Esophagus muscularis mucosa (tissue), 4 donors: ENCODE data around the gene CHRNG. TPM values are rescaled to one million over a fixed set of nuclear protein-coding genes. Genes with fewer than 3 reads are reported as not detected.

ENCODE experiments used
- DNase-seq: peaks from one replicate; pipeline ENCODE4 v3.0.0-alpha.2; 2017; ENCODE audit errors: extremely low spot score
- H3K27ac ChIP-seq, 4 donors: fragments of 200-600 bp; sonication (generic); replicated peaks in 1 of 4; 1 replicate in 3 of 4; 2 replicates in 1 of 4; pipeline ENCODE4 v1.5.1; 2016 to 2019; ENCODE audit warnings: mild to moderate bottlenecking in 1 of 4
- H3K27me3 ChIP-seq, 4 donors: fragments of 200-600 bp; sonication (generic); one replicate each; pipeline versions ENCODE4 v1.5.1 to v1.6.0; 2016 to 2019
- H3K36me3 ChIP-seq, 4 donors: fragments of 200-600 bp; sonication (generic); one replicate each; pipeline ENCODE4 v1.5.1; 2016 to 2019
- H3K4me1 ChIP-seq, 4 donors: fragments of 200-600 bp; sonication (generic); one replicate each; pipeline ENCODE4 v1.5.1; 2016 to 2019
- H3K4me3 ChIP-seq, 4 donors: fragments of 200-600 bp; sonication (generic); 1 replicate in 2 of 4; 2 replicates in 2 of 4; pipeline ENCODE4 v1.5.1; 2016 to 2019; ENCODE audit warnings: mild to moderate bottlenecking in 4 of 4, moderate library complexity in 1 of 4
- H3K9me3 ChIP-seq, 4 donors: fragments of 200-600 bp; sonication (generic); 1 replicate in 3 of 4; 2 replicates in 1 of 4; pipeline ENCODE4 v1.5.1; 2016 to 2019
- EP300 ChIP-seq: sonication (generic); formaldehyde crosslinking; IDR thresholded peaks from one replicate; pipeline ENCODE4 v1.6.1; 2017; ENCODE audit warnings: antibody characterized with exemption
- POLR2A ChIP-seq: fragments of 450-650 bp; IDR thresholded peaks from one replicate; pipeline ENCODE4 v1.6.1; 2017; ENCODE audit warnings: antibody characterized with exemption, moderate library complexity, mild to moderate bottlenecking, low read depth
- POLR2AphosphoS5 ChIP-seq, 2 donors: sonication (generic); formaldehyde crosslinking; IDR thresholded peaks; one replicate each; pipeline ENCODE4 v1.6.1; 2017; ENCODE audit warnings: antibody characterized with exemption in 2 of 2
- WGBS: methylation state at CpG from one replicate; pipeline ENCODE4 v1.1.5; 2018; 5-methylcytosine and 5-hydroxymethylcytosine counted together
- intact Hi-C: fragments of 100-400 bp; cut with DNase I; formaldehyde crosslinking; loops from one replicate; pipeline ENCODE4 v1.15.1; 2023
- total RNA-seq, 4 donors: library from RNA; depleted of rRNA; stranded (reverse); fragments of >200 nt; gene quantifications; one replicate each; pipeline versions ENCODE4 v1.1.0 to v1.2.1, GENCODE V29; 2016
- TF ChIP-seq, protein P1 (sequence below), 3 experiments: fragments of 200-600 bp in 2 of 3; fragments of 450-650 bp in 1 of 3; sonication (generic) in 2 of 3; IDR thresholded peaks; one replicate each; pipeline ENCODE4 v1.5.1; 2017 to 2019; ENCODE audit warnings: antibody characterized with exemption in 3 of 3, mild to moderate bottlenecking in 2 of 3, moderate library complexity in 1 of 3

CHRNG gene
- total RNA-seq: not detected

DNA sequence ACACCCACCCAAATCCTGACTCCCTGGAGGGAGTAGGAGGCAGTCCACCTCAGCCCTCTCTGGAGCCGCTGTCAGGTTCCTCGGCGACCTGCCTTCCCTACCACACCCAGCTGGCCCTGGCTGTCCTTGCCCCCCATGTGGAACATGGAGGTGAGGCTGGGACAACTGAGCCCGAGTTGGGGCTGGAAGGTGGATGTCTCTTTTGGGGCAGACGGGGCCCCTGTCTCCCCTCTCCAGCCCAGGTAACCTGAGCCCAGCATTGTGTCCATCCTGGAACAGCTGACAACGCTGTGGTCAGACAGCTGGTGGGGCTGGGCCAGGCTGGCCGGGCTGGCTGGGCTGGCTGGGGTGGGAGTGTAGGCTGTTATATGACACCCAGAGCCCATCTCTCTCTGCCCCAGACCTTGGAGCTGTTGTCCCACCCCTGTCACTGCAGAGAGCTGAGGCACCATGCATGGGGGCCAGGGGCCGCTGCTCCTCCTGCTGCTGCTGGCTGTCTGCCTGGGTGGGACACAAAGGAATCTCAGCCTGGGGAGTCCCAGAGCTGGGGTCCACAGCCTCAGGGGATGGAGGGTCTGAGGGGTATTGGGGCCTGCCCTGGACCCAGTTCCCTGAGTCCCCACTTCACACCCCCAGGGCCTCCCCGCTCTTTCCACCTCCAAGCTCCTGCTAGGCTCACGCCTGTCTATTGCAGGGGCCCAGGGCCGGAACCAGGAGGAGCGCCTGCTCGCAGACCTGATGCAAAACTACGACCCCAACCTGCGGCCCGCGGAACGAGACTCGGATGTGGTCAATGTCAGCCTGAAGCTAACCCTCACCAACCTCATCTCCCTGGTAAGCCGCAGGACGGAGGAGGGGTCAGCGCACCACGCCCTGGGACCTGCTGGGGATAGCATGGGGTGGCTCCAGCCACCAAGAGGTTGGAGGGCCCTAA lies at the start of gene CHRNG:
Gene CHRNG (plus strand): TSS at position 395 of the 934 bp plus-strand sequence. CDS start 56 bp downstream, at position 451.
- Histone ChIP-seq H3K4me1 (no peaks in the 10 kb centered on the region), H3K9me3 (peaks cover 0 to 8% (median 7%) of the 10 kb centered on the region in 4 donors), H3K36me3 (no peaks in the 10 kb centered on the region), H3K4me3 (no peak within 1 kb of the TSS), H3K27me3 (peaks cover 0 to 68% (median 8%) of the 10 kb centered on the region in 4 donors), H3K27ac (no peak within 1 kb of the TSS)
- 64% methylated on average over 14 of the region's 23 CpGs for WGBS
- TF ChIP-seq POLR2AphosphoS5 (IDR thresholded peaks at IDR 0.05): no peak
- TF ChIP-seq POLR2A: no peak
- TF ChIP-seq EP300: no peak
- TF ChIP-seq, protein P1, sequence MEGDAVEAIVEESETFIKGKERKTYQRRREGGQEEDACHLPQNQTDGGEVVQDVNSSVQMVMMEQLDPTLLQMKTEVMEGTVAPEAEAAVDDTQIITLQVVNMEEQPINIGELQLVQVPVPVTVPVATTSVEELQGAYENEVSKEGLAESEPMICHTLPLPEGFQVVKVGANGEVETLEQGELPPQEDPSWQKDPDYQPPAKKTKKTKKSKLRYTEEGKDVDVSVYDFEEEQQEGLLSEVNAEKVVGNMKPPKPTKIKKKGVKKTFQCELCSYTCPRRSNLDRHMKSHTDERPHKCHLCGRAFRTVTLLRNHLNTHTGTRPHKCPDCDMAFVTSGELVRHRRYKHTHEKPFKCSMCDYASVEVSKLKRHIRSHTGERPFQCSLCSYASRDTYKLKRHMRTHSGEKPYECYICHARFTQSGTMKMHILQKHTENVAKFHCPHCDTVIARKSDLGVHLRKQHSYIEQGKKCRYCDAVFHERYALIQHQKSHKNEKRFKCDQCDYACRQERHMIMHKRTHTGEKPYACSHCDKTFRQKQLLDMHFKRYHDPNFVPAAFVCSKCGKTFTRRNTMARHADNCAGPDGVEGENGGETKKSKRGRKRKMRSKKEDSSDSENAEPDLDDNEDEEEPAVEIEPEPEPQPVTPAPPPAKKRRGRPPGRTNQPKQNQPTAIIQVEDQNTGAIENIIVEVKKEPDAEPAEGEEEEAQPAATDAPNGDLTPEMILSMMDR (IDR thresholded peaks at IDR 0.05): no peak
- intact Hi-C loops: no loop called here
- DNase-seq: no peak

DNA sequence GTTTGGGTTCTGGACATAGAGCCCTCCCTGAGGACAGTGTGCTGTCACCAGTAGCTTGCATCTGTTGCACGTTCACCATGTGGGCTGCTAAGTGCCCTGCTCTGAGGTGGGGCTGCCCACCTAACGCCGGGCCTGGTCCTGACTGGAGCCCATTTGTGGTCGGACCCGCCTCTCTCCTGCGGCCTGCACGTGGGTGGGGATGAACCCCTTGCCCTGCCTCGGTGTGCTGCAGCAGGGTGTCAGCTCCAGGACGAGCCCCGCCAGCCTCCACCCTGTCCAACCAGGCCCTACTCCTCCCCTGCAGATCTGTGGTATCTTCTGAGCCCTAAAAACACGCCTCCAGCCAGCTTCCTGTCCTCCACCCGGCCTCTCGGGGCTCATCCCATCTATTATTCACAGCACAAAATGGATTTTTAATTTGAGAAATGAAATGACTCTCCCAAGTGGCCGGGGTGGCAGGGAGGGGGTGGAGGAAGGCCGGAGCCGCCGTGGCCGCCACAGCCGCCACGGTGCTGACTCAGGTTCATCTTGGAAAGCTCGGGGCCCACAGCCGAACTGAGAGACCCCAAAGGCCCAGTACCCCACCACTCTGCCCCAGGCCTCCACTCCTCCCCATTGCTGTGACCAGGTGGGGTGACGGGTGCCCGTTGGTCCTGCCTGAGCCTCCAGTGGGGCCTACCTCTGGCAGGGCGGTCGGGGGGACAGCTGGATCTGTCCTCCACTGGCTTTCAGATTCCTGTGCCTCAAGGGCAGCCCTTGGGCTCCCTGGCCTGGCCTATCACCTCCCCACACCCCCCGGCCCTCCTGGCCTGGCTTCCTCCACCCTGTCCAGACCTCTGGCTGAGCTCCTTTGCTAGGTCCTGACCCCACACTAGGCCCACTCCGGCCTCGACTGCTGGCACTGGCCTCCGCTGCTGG lies 49.0 kb upstream of the CHRNG start:
- Histone ChIP-seq H3K4me3 (no peak overlapping the region), H3K27me3 (peaks cover 0 to 61% (median 18%) of the 10 kb centered on the region in 4 donors), H3K4me1 (peaks cover 0 to 26% (median 21%) of the 10 kb centered on the region in 4 donors), H3K36me3 (no peaks in the 10 kb centered on the region), H3K9me3 (no peaks in the 10 kb centered on the region), H3K27ac (no peak overlapping the region)
- intact Hi-C loops: no loop called here
- 85% methylated on average over 25 of the region's 30 CpGs for WGBS
- no peak for DNase-seq
- TF ChIP-seq POLR2A (no peak), POLR2AphosphoS5 (IDR thresholded peaks at IDR 0.05) (no peak)

DNA sequence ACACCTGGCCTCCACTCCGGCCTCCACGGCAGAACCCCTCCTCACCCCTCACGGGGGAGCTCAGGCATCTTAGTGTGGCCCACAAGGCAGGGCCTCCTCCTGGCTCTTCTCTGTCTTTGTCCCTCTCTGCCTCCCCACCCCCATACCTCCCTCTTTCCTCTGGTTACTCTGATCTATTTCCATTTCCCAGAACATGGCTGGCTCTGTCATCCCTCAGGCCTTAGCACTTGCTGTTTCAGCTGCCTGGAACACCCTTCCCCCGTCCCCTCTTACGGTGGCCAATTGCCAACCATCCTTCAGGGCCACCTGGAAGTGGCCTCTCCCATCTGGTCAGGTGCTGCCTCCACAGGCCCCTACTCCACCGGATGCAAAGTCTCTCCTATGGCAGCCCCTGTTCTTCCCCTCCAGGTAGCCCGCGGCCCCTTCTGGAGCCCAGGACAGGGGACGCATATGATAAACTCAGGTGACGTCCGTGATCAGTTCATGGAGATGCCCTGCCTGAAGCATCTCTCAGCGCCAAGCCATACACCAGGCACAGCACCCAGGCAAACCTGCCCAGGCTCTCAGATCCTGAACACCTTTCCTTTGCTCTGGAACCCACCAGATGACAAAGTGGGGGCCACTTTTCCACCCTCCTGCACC lies 48.2 kb upstream of the CHRNG start:
- no peaks in the 10 kb centered on the region for H3K9me3 ChIP-seq
- no peak for DNase-seq
- H3K4me1 ChIP-seq: peaks cover 0 to 19% (median 16%) of the 10 kb centered on the region in 4 donors
- no peaks in the 10 kb centered on the region for H3K36me3 ChIP-seq
- H3K27ac ChIP-seq: no peak overlapping the region
- H3K27me3 ChIP-seq: peaks cover 0 to 53% (median 11%) of the 10 kb centered on the region in 4 donors
- intact Hi-C loops: no loop called here
- TF ChIP-seq, protein P1 (IDR thresholded peaks at IDR 0.05): no peak
- TF ChIP-seq POLR2AphosphoS5 (IDR thresholded peaks at IDR 0.05) (no peak), EP300 (no peak), POLR2A (no peak)
- WGBS: 81% methylated on average over 12 of the region's 12 CpGs
- no peak overlapping the region for H3K4me3 ChIP-seq

GRCh38 chr2:232492236-232492848 lies 47.1 kb upstream of the CHRNG start:
- intact Hi-C loops: no loop called here
- TF ChIP-seq POLR2A: no peak
- no peak for TF ChIP-seq EP300
- TF ChIP-seq, protein P1 (IDR thresholded peaks at IDR 0.05): no peak
- no peak for TF ChIP-seq POLR2AphosphoS5 (IDR thresholded peaks at IDR 0.05)
- H3K36me3 ChIP-seq: no peaks in the 10 kb centered on the region
- DNase-seq: no peak
- no peaks in the 10 kb centered on the region for H3K9me3 ChIP-seq
- H3K27ac ChIP-seq: no peak overlapping the region
- H3K4me3 ChIP-seq: no peak overlapping the region
- peaks cover 0 to 53% (median under 1%) of the 10 kb centered on the region in 4 donors for H3K27me3 ChIP-seq
- WGBS: 75% methylated on average over 8 of the region's 8 CpGs
- H3K4me1 ChIP-seq: peaks cover 0 to 8% (median 5%) of the 10 kb centered on the region in 4 donors
